GM12872 (cell line): ENCODE results near the gene RGS7.

ENCODE experiments used
- CTCF ChIP-seq: IDR thresholded peaks from 3 replicates; pipeline ENCODE4 v1.5.1; 2011; ENCODE audit warnings: low read depth, mild to moderate bottlenecking, low read length, moderate library complexity; ENCODE audit not compliant: insufficient read depth

RGS7 gene

GRCh38 chr1:241331328-241332036 lies 25.5 kb downstream of the RGS7 start:
- no peak for TF ChIP-seq CTCF

GRCh38 chr1:241330619-241331327 lies 26.2 kb downstream of the RGS7 start:
- TF ChIP-seq CTCF, result no peak

GRCh38 chr1:241325456-241325855 lies 31.5 kb downstream of the RGS7 start:
- no peak for TF ChIP-seq CTCF

- no peak for TF ChIP-seq CTCF
Observed at GRCh38 chr1:241323514-241324195, 33.4 kb downstream of the RGS7 start.

- TF ChIP-seq CTCF, result no peak
Observed at GRCh38 chr1:241317676-241318075, 39.3 kb downstream of the RGS7 start.

GRCh38 chr1:241316372-241316771 lies 40.6 kb downstream of the RGS7 start:
- no peak for TF ChIP-seq CTCF

GRCh38 chr1:241311056-241311746 lies 45.8 kb downstream of the RGS7 start:
- TF ChIP-seq CTCF, result no peak
